HUES48 (cell line): ENCODE data around the gene NRXN2.

ENCODE experiments used
- H3K27ac ChIP-seq: one replicate; pipeline ENCODE4 v1.7.0; 2013; ENCODE audit warnings: low read depth, low read length, inconsistent platforms
- H3K27me3 ChIP-seq: 2 replicates; pipeline ENCODE4 v1.6.1; 2013; ENCODE audit warnings: mild to moderate bottlenecking, low read length; ENCODE audit not compliant: control insufficient read depth, insufficient read depth
- H3K36me3 ChIP-seq: 2 replicates; pipeline ENCODE4 v1.6.1; 2013; ENCODE audit warnings: low read length; ENCODE audit not compliant: control insufficient read depth, insufficient read depth
- H3K4me1 ChIP-seq: 2 replicates; pipeline ENCODE4 v1.6.1; 2013; ENCODE audit warnings: mild to moderate bottlenecking, low read length; ENCODE audit not compliant: control insufficient read depth, insufficient read depth
- H3K4me3 ChIP-seq: 2 replicates; pipeline ENCODE4 v1.5.1; 2013; ENCODE audit warnings: mild to moderate bottlenecking, low read depth, low read length
- H3K9ac ChIP-seq: 2 replicates; pipeline ENCODE4 v1.6.1; 2013; ENCODE audit warnings: mild to moderate bottlenecking, low read depth, low read length, moderate library complexity
- H3K9me3 ChIP-seq: 2 replicates; pipeline ENCODE4 v1.6.1; 2013; ENCODE audit warnings: low read length; ENCODE audit not compliant: control insufficient read depth, insufficient read depth

NRXN2 gene

GRCh38 chr11:64631675-64632074 is 91.3 kb downstream of the NRXN2 start:
- Histone ChIP-seq H3K4me1 (peaks cover 7% of the 10 kb centered on the region; the same call in 1 of the 2 replicates), H3K4me3 (no peak overlapping the region), H3K27ac (no peak overlapping the region), H3K27me3 (peaks cover 7% of the 10 kb centered on the region), H3K36me3 (no peaks in the 10 kb centered on the region), H3K9me3 (no peaks in the 10 kb centered on the region), H3K9ac (no peak overlapping the region)

DNA sequence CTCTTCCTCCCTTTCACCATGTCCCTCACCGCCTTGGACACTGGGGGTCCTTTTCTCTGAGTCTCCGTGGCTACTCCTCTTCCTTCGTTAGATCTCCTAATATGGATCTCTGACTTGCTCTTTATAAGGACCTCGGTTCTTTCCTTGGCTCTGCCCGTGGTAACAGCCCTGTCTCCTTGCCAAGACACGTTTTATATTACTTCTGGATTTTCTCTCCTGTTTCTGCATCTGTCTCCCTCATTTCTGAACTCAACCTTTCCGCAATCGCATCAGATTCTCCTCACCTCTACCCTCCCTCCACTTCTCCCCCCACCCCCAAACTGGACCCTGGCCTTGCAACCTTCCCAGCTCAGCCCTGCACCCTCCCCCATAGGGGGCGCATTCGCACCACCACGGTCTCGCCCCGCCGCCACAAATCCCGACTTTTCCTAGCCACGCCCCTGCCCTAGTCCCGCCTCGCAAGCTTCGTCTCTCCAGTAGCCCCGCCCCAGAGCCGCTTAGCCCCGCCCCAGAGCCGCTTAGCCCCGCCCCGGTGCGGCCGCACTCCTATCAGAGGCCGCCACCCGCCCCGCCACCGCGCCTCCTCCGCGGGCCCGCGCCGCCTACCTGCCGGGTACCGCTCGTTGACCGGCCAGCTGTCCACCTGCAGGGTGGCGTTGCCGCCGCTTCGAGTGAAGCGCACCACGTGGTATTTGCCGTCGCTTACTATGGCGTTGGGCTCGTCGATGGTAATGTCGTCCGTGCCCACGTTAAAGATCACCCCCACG is 93.0 kb downstream of the NRXN2 start:
- Histone ChIP-seq H3K27ac (no peak overlapping the region), H3K9me3 (no peaks in the 10 kb centered on the region), H3K27me3 (peaks cover 7% of the 10 kb centered on the region; the same call in 1 of the 2 replicates), H3K36me3 (no peaks in the 10 kb centered on the region), H3K4me1 (peaks cover 7% of the 10 kb centered on the region; the same call in 1 of the 2 replicates), H3K4me3 (peak overlapping the region; percentile 12; the same call in 1 of the 2 replicates), H3K9ac (no peak overlapping the region)

GRCh38 chr11:64629103-64629502 is 93.9 kb downstream of the NRXN2 start:
- Histone ChIP-seq H3K36me3 (no peaks in the 10 kb centered on the region), H3K4me1 (peaks cover 7% of the 10 kb centered on the region; the same call in 1 of the 2 replicates), H3K27me3 (peaks cover 7% of the 10 kb centered on the region; the same call in 1 of the 2 replicates), H3K9me3 (no peaks in the 10 kb centered on the region), H3K27ac (no peak overlapping the region), H3K4me3 (no peak overlapping the region), H3K9ac (no peak overlapping the region)

GRCh38 chr11:64628596-64628995 is 94.4 kb downstream of the NRXN2 start:
- Histone ChIP-seq H3K27ac (no peak overlapping the region), H3K4me1 (peaks cover 7% of the 10 kb centered on the region; the same call in 1 of the 2 replicates), H3K36me3 (no peaks in the 10 kb centered on the region), H3K9me3 (no peaks in the 10 kb centered on the region), H3K27me3 (peaks cover 7% of the 10 kb centered on the region; the same call in 1 of the 2 replicates), H3K9ac (no peak overlapping the region), H3K4me3 (no peak overlapping the region)

DNA sequence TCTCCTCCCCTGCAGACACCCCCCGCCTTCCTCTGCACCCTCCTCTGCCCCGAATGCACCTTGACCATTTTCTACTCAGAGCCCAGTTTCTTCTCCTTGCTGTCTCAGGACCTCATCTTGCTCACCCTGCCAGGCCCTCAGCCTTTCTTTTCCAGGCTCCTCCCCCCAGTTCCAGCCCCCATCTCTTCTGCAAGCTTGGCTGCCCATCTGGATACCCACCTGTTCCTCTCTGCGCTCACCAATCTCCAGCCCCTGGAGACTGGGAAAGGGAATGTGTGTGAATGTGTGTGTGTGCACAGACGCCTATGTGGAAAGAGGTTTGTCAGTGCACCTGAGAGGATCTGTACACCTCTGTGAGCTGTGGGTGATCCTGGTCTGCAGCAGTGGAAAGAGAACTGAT is 95.6 kb downstream of the NRXN2 start:
- no peak overlapping the region for H3K9ac ChIP-seq
- H3K27ac ChIP-seq, result no peak overlapping the region
- no peaks in the 10 kb centered on the region for H3K36me3 ChIP-seq
- H3K27me3 ChIP-seq, result peaks cover 7% of the 10 kb centered on the region; the same call in 1 of the 2 replicates
- no peaks in the 10 kb centered on the region for H3K9me3 ChIP-seq
- no peak overlapping the region for H3K4me3 ChIP-seq
- peaks cover 7% of the 10 kb centered on the region; the same call in 1 of the 2 replicates for H3K4me1 ChIP-seq

DNA sequence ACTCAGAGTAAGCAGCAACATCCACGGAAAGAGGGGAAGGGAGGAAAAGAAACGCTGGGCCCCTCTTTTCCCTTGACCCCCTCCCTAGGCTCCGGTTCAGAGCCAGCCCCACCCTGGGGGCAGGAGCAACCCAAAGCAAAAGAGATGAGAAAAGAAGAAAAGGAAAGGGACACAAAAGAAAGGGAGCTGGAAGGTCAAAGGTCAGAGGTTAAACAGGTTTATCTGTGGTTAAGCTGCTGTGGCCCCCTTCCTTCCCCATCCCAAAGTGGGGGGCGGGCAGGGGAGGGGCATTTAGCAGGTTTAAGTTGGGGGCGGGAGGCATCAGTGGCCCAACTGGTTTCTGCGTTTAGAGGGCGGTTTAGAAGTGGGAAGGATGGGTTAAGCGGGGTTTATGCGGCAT is 96.4 kb downstream of the NRXN2 start:
- H3K27me3 ChIP-seq, result peaks cover 4% of the 10 kb centered on the region; the same call in 1 of the 2 replicates

GRCh38 chr11:64624883-64625481 is 98.0 kb downstream of the NRXN2 start:
- Histone ChIP-seq H3K27me3 (no peaks in the 10 kb centered on the region), H3K36me3 (no peaks in the 10 kb centered on the region), H3K9me3 (no peaks in the 10 kb centered on the region), H3K4me3 (no peak overlapping the region), H3K27ac (no peak overlapping the region), H3K9ac (no peak overlapping the region), H3K4me1 (peaks cover 11% of the 10 kb centered on the region; the same call in 1 of the 2 replicates)

More for the DNA sequence above, 96.4 kb downstream of the NRXN2 start:
- H3K4me3 ChIP-seq, result no peak overlapping the region
- H3K9me3 ChIP-seq, result no peaks in the 10 kb centered on the region
- peaks cover 7% of the 10 kb centered on the region; the same call in 1 of the 2 replicates for H3K4me1 ChIP-seq
- no peak overlapping the region for H3K9ac ChIP-seq
- H3K36me3 ChIP-seq, result no peaks in the 10 kb centered on the region
- H3K27ac ChIP-seq, result no peak overlapping the region

- Histone ChIP-seq H3K4me3 (no peak overlapping the region), H3K36me3 (no peaks in the 10 kb centered on the region), H3K27ac (no peak overlapping the region), H3K4me1 (peaks cover 7% of the 10 kb centered on the region; the same call in 1 of the 2 replicates), H3K27me3 (no peaks in the 10 kb centered on the region), H3K9ac (no peak overlapping the region), H3K9me3 (no peaks in the 10 kb centered on the region)
These were observed 100.3 kb downstream of the NRXN2 start for GRCh38 chr11:64622681-64623080.

DNA sequence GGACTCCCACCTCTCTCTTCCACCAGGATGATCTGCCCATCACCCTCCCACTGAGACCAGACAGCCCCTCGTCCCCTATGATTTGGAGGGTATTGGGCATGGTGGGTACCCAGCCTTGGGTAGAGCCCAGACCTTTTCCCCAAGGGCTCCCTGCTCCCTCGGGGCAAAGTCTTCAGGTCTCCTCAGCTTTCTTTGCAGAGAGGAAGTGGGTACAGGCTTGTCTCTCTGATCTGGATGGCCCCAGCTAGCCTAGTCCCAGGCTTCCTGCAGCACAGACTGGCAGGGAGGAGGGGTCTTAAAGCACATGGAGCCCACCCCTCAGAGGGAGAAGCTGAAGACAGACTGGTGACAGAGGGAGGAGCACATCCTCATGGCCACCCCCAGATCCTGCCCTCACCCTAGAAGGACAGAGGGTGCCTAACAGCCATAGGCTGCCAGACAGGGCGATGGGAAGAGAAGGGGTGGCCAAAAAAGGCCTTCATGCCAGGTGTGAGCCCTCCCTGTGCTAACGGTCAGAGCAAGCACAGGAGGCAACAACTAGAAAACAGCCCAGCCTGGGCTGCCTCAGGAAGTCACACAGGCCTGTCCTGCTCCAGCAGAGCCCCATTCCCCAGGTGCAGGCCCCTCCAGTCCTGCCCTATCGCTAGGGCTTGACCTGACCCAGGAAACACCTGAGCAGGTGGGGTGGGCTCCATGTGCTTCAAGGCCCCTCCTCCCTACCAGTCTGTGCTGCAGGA is 101.5 kb downstream of the NRXN2 start:
- H3K4me1 ChIP-seq, result peaks cover 7% of the 10 kb centered on the region; the same call in 1 of the 2 replicates
- no peaks in the 10 kb centered on the region for H3K9me3 ChIP-seq
- H3K36me3 ChIP-seq, result no peaks in the 10 kb centered on the region
- H3K27me3 ChIP-seq, result no peaks in the 10 kb centered on the region
- H3K9ac ChIP-seq, result no peak overlapping the region
- H3K27ac ChIP-seq, result no peak overlapping the region
- no peak overlapping the region for H3K4me3 ChIP-seq

- Histone ChIP-seq H3K4me1 (peaks cover 7% of the 10 kb centered on the region; the same call in 1 of the 2 replicates), H3K4me3 (no peak overlapping the region), H3K27me3 (no peaks in the 10 kb centered on the region), H3K27ac (no peak overlapping the region), H3K36me3 (no peaks in the 10 kb centered on the region), H3K9me3 (no peaks in the 10 kb centered on the region), H3K9ac (no peak overlapping the region)
These were observed 102.5 kb downstream of the NRXN2 start for GRCh38 chr11:64620381-64620971.
